ENCODE data around the gene BCAR3. TPM values are rescaled to one million over a fixed set of nuclear protein-coding genes. Genes with fewer than 3 reads are reported as not detected.
"Not testable (repeated sequence)": the region's sequence is repeated elsewhere in the genome, so short reads cannot be mapped to it uniquely, and the experiment has no call there.

BCAR3 gene
- total RNA-seq, 1 donor from 2014 or later, result 59.5 TPM

- intact Hi-C loops (cut with micrococcal nuclease), result no loop called here
- ChIA-PET CTCF (interaction anchor here (1.0 kb wide), 1 partner anchor 160 kb away, joined by 3 read pairs; no protein-coding TSS in a partner anchor), POLR2A (no interaction called here)
- H3K27me3 Mint-ChIP-seq, result no peaks in the 10 kb centered on the region
- no peak for ATAC-seq (ENCODE audit: low read depth)
- H3K27ac Mint-ChIP-seq, result no peak overlapping the region
- H3K4me3 Mint-ChIP-seq, result no peak overlapping the region
- H3K36me3 Mint-ChIP-seq (ENCODE audit: low read depth), result peaks cover 58% of the 10 kb centered on the region
- H3K4me1 Mint-ChIP-seq, result no peaks in the 10 kb centered on the region
- no peak for DNase-seq
- no peak for TF ChIP-seq CTCF (IDR thresholded peaks at IDR 0.05)
- H3K9me3 Mint-ChIP-seq, result no peaks in the 10 kb centered on the region
Measured at GRCh38 chr1:93653656-93654055, 28.0 kb downstream of the BCAR3 start.

- ChIA-PET CTCF (interaction anchor here (1.3 kb wide), 1 partner anchor 23 kb away, joined by 3 read pairs; no protein-coding TSS in a partner anchor), POLR2A (no interaction called here)
- no peak overlapping the region for H3K4me3 Mint-ChIP-seq
- H3K27ac Mint-ChIP-seq, result no peak overlapping the region
- ATAC-seq (ENCODE audit: low read depth) (no peak), DNase-seq (no peak)
- H3K36me3 Mint-ChIP-seq (ENCODE audit: low read depth), result peaks cover 52% of the 10 kb centered on the region
- peaks cover 1% of the 10 kb centered on the region for H3K4me1 Mint-ChIP-seq
- no peaks in the 10 kb centered on the region for H3K9me3 Mint-ChIP-seq
- H3K27me3 Mint-ChIP-seq, result no peaks in the 10 kb centered on the region
- no peak for TF ChIP-seq CTCF (IDR thresholded peaks at IDR 0.05)
- intact Hi-C loops (cut with micrococcal nuclease), result no loop called here
Measured at GRCh38 chr1:93652323-93652949, 29.2 kb downstream of the BCAR3 start.

- POLR2A ChIA-PET, result no interaction called here
- H3K27ac Mint-ChIP-seq, result no peak overlapping the region
- ATAC-seq (ENCODE audit: low read depth), result no peak
- no peak for DNase-seq
- peaks cover 4% of the 10 kb centered on the region for H3K4me1 Mint-ChIP-seq
- intact Hi-C loops (cut with micrococcal nuclease), result no loop called here
- peaks cover 46% of the 10 kb centered on the region for H3K36me3 Mint-ChIP-seq (ENCODE audit: low read depth)
- no peaks in the 10 kb centered on the region for H3K27me3 Mint-ChIP-seq
- H3K9me3 Mint-ChIP-seq, result no peaks in the 10 kb centered on the region
- no peak for TF ChIP-seq CTCF (IDR thresholded peaks at IDR 0.05)
- H3K4me3 Mint-ChIP-seq, result no peak overlapping the region
- CTCF ChIA-PET, result interaction anchor here (1.3 kb wide), 1 partner anchor 23 kb away, joined by 3 read pairs; no protein-coding TSS in a partner anchor
Measured at GRCh38 chr1:93651695-93652094, 29.9 kb downstream of the BCAR3 start.

- H3K4me3 Mint-ChIP-seq; ATAC-seq (ENCODE audit: low read depth); H3K4me1 Mint-ChIP-seq; H3K27ac Mint-ChIP-seq; DNase-seq; H3K27me3 Mint-ChIP-seq; CTCF ChIA-PET; POLR2A ChIA-PET; intact Hi-C loops (cut with micrococcal nuclease); H3K9me3 Mint-ChIP-seq: not testable (repeated sequence)
- peaks cover 38% of the 10 kb centered on the region for H3K36me3 Mint-ChIP-seq (ENCODE audit: low read depth)
Measured at GRCh38 chr1:93650159-93650558, 31.5 kb downstream of the BCAR3 start.

GRCh38 chr1:93649231-93649630 is 32.4 kb downstream of the BCAR3 start:
- POLR2A ChIA-PET, result no interaction called here
- CTCF ChIA-PET, result no interaction called here
- Mint-ChIP-seq H3K4me1 (peaks cover 16% of the 10 kb centered on the region), H3K9me3 (no peaks in the 10 kb centered on the region), H3K27me3 (no peaks in the 10 kb centered on the region), H3K27ac (no peak overlapping the region), H3K36me3 (ENCODE audit: low read depth) (peaks cover 35% of the 10 kb centered on the region), H3K4me3 (no peak overlapping the region)
- no peak for TF ChIP-seq CTCF (IDR thresholded peaks at IDR 0.05)
- no peak for DNase-seq
- ATAC-seq (ENCODE audit: low read depth), result no peak
- intact Hi-C loops (cut with micrococcal nuclease), result no loop called here

All from activated B cell treated with CpG ODN at 0.5 μM for 24 hours (primary cell).